A549 (cell line): Measurements from ENCODE around the gene RBBP8. TPM values are rescaled to one million over a fixed set of nuclear protein-coding genes. Genes with fewer than 3 reads are reported as not detected.

Source experiments
- ATAC-seq, 2 experiments: fragments of 200-7000 bp in 1 of 2; fragments of >200 bp in 1 of 2; cut with Nextera tagmentation in 1 of 2; cut with Tn5 transposase in 1 of 2; 3 replicates each; pipeline versions ENCODE4 v1.8.0 to v1.9.1; 2018 to 2020; ENCODE audit warnings: mild to moderate bottlenecking in 1 of 2, moderate library complexity in 1 of 2
- CTCF ChIA-PET: fragments of 300-600 bp; sonication (Branson Sonifier 250); formaldehyde crosslinking; extraction: SDS; loops from one replicate; lab custom pipeline; 2021; ENCODE audit warnings: antibody characterized with exemption, inconsistent platforms; lab: Yijun Ruan, JAX
- POLR2A ChIA-PET: fragments of 350-600 bp; formaldehyde crosslinking; extraction: SDS; loops from one replicate; lab custom pipeline; 2021; ENCODE audit warnings: antibody characterized with exemption, inconsistent platforms; lab: Yijun Ruan, JAX
- DNase-seq, 2 experiments: peaks; one replicate each; pipeline versions ENCODE4 v3.0.0 to v3.0.0-alpha.2; 2011 to 2016; ENCODE audit warnings: low read depth in 1 of 2, low spot score in 1 of 2
- FAIRE-seq: peaks from 2 replicates; lab custom pipeline; 2011; peaks lifted over from hg19 to GRCh38; lab: Jason Lieb, UNC
- H3K27ac ChIP-seq, 2 experiments: fragments of >200 bp; sonication (Bioruptor Twin); formaldehyde crosslinking; 3 replicates each; pipeline ENCODE4 v1.5.1; 2016 to 2017
- H3K4me1 ChIP-seq: fragments of >200 bp; sonication (Bioruptor Twin); formaldehyde crosslinking; 3 replicates; pipeline ENCODE4 v1.6.1; 2016
- H3K4me2 ChIP-seq: fragments of >200 bp; sonication (Bioruptor Twin); formaldehyde crosslinking; 3 replicates; pipeline ENCODE4 v1.6.1; 2016
- H3K4me3 ChIP-seq: fragments of >200 bp; sonication (Bioruptor Twin); formaldehyde crosslinking; 3 replicates; pipeline ENCODE4 v1.5.1; 2016
- H3K9me3 ChIP-seq: fragments of >200 bp; sonication (Bioruptor Twin); formaldehyde crosslinking; 3 replicates; pipeline ENCODE4 v1.6.1; 2016
- CBX2 ChIP-seq: fragments of 200-600 bp; sonication (generic); IDR thresholded peaks from 2 replicates; pipeline ENCODE4 v1.6.1; 2016; ENCODE audit warnings: low read depth, mild to moderate bottlenecking, borderline replicate concordance
- CBX8 ChIP-seq: fragments of 200-600 bp; sonication (generic); IDR thresholded peaks from 2 replicates; pipeline ENCODE4 v1.6.1; 2016
- CEBPB ChIP-seq, 2 experiments: fragments of >200 bp in 1 of 2; sonication (Bioruptor Twin) in 1 of 2; formaldehyde crosslinking in 1 of 2; IDR thresholded peaks; 2 replicates each; pipeline ENCODE4 v1.6.1; 2012 to 2016
- E2F6 ChIP-seq: IDR thresholded peaks from 2 replicates; pipeline ENCODE4 v1.6.1; 2012; ENCODE audit warnings: low read depth, borderline replicate concordance
- ELK1 ChIP-seq: fragments of 150-350 bp; IDR thresholded peaks from 2 replicates; pipeline ENCODE4 v1.6.1; 2014; ENCODE audit warnings: low read depth, mild to moderate bottlenecking, low read length
- FOXS1 ChIP-seq: fragments of 250-450 bp; sonication (Bioruptor Pico); IDR thresholded peaks from 2 replicates; pipeline ENCODE4 v1.5.0; 2020; ENCODE audit warnings: mild to moderate bottlenecking, moderate library complexity
- HDAC2 ChIP-seq: fragments of 200-600 bp; sonication (generic); IDR thresholded peaks from 2 replicates; pipeline ENCODE4 v1.6.1; 2016
- HES2 ChIP-seq: fragments of >200 bp; sonication (Bioruptor Twin); formaldehyde crosslinking; IDR thresholded peaks from 2 replicates; pipeline ENCODE4 v1.6.1; 2016
- HEYL ChIP-seq: fragments of 250-450 bp; sonication (Bioruptor Pico); IDR thresholded peaks from 2 replicates; pipeline ENCODE4 v1.8.0; 2021; ENCODE audit warnings: mild to moderate bottlenecking, moderate library complexity
- HMGXB4 ChIP-seq: fragments of 250-450 bp; sonication (Bioruptor Pico); IDR thresholded peaks from 2 replicates; pipeline ENCODE4 v1.5.0; 2021; ENCODE audit warnings: mild to moderate bottlenecking, moderate library complexity, borderline replicate concordance
- HOXA7 ChIP-seq: fragments of 250-450 bp; sonication (Bioruptor Pico); IDR thresholded peaks from 2 replicates; pipeline ENCODE4 v1.5.0; 2020; ENCODE audit warnings: mild to moderate bottlenecking, moderate library complexity
- MAFK ChIP-seq: fragments of 450-650 bp; IDR thresholded peaks from 2 replicates; pipeline ENCODE4 v1.6.1; 2014; ENCODE audit not compliant: partially characterized antibody
- MAX ChIP-seq: IDR thresholded peaks from 2 replicates; pipeline ENCODE4 v1.6.1; 2012
- MYC ChIP-seq: IDR thresholded peaks from 2 replicates; pipeline ENCODE4 v1.6.1; 2012; ENCODE audit warnings: mild to moderate bottlenecking, inconsistent platforms, low read length, improper control_type of control experiment, borderline replicate concordance
- NPAS2 ChIP-seq: fragments of 250-450 bp; sonication (Bioruptor Pico); IDR thresholded peaks from 2 replicates; pipeline ENCODE4 v1.8.0; 2022; ENCODE audit warnings: mild to moderate bottlenecking, moderate library complexity, borderline replicate concordance
- RARB ChIP-seq: fragments of 250-450 bp; sonication (Bioruptor Pico); IDR thresholded peaks from 2 replicates; pipeline ENCODE4 v1.8.0; 2021; ENCODE audit warnings: mild to moderate bottlenecking, moderate library complexity
- RCOR1 ChIP-seq: fragments of 150-350 bp; IDR thresholded peaks from 2 replicates; pipeline ENCODE4 v1.6.1; 2014; ENCODE audit warnings: antibody characterized with exemption, low read length, low read depth
- RFX5 ChIP-seq: fragments of 450-650 bp; IDR thresholded peaks from 2 replicates; pipeline ENCODE4 v1.7.1; 2014; ENCODE audit warnings: antibody characterized with exemption, mild to moderate bottlenecking, moderate library complexity
- TP53 ChIP-seq: fragments of 250-450 bp; sonication (Bioruptor Pico); IDR thresholded peaks from 2 replicates; pipeline ENCODE4 v1.5.0; 2021; ENCODE audit warnings: mild to moderate bottlenecking, moderate library complexity
- USF2 ChIP-seq: fragments of 450-650 bp; IDR thresholded peaks from 2 replicates; pipeline ENCODE4 v1.6.1; 2014; ENCODE audit warnings: antibody characterized with exemption
- ZFP36 ChIP-seq: fragments of 450-650 bp; IDR thresholded peaks from 2 replicates; pipeline ENCODE4 v1.6.1; 2014; ENCODE audit warnings: borderline replicate concordance; ENCODE audit not compliant: partially characterized antibody
- ZNF302 ChIP-seq: fragments of 250-450 bp; sonication (Bioruptor Pico); IDR thresholded peaks from 2 replicates; pipeline ENCODE4 v1.9.0; 2021; ENCODE audit warnings: inconsistent platforms, mild to moderate bottlenecking, moderate library complexity
- WGBS: methylation state at CpG from one replicate; pipeline ENCODE4 v1.1.6; 2017; ENCODE audit errors: missing lambda C conversion rate; 5-methylcytosine and 5-hydroxymethylcytosine counted together
- polyA plus RNA-seq, 4 experiments: library from polyadenylated mRNA; depleted of rRNA in 3 of 4; stranded (reverse); fragments of >200 nt; fragmentation: RNase III in 1 of 4; extraction: RNeasy Plus Mini Kit Qiagen cat#74134 plus additional on column Dnase treatment in 1 of 4; gene quantifications; 2 replicates in 3 of 4; 3 replicates in 1 of 4; pipeline ENCODE4 v1.2.3, GENCODE V29; 2011 to 2017

RBBP8 gene
- polyA plus RNA-seq, 2 of the 4 experiments (the other 2 are of a cell fraction), result 26.8 to 65.4 TPM

GRCh38 chr18:23058746-23059415 is 125.8 kb downstream of the RBBP8 start:
- Histone ChIP-seq H3K4me2 (no peak overlapping the region), H3K9me3 (no peaks in the 10 kb centered on the region), H3K4me3 (no peak overlapping the region), H3K4me1 (no peaks in the 10 kb centered on the region), H3K27ac (no peak overlapping the region)
- DNase-seq, result no peak
- ATAC-seq, result no peak
- 68% methylated on average over 7 of the region's 7 CpGs for WGBS
- no peak for FAIRE-seq
- POLR2A ChIA-PET, result no interaction called here
- TF ChIP-seq HES2 (no peak), ZFP36 (no peak), RFX5 (no peak), USF2 (no peak), RARB (CRISPR knock-in tag) (no peak), HMGXB4 (no peak), CEBPB (IDR thresholded peaks at IDR 0.05) (no peak), CBX8 (no peak), E2F6 (no peak), FOXS1 (CRISPR knock-in tag) (no peak), TP53 (CRISPR knock-in tag) (no peak), MAX (no peak), CBX2 (no peak), RCOR1 (no peak)
- TF ChIP-seq, all 56 proteins: peak for 0
- CTCF ChIA-PET, result interaction anchor here (1.2 kb wide), 1 partner anchor 19 kb away, joined by 5 read pairs; no protein-coding TSS in a partner anchor

GRCh38 chr18:23059541-23060465 is 126.7 kb downstream of the RBBP8 start:
- TF ChIP-seq HMGXB4, result no peak
- TF ChIP-seq, all 56 proteins: peak for 0
- no peak for ATAC-seq
- H3K27ac ChIP-seq, result no peak overlapping the region
- no peak for FAIRE-seq
- ChIA-PET POLR2A (no interaction called here), CTCF (no interaction called here)
- no peak for DNase-seq
- H3K4me3 ChIP-seq, result no peak overlapping the region
- 73% methylated on average over 9 of the region's 9 CpGs for WGBS
- no peak overlapping the region for H3K4me2 ChIP-seq
- no peaks in the 10 kb centered on the region for H3K4me1 ChIP-seq
- H3K9me3 ChIP-seq, result no peaks in the 10 kb centered on the region

- ATAC-seq (no peak), DNase-seq (no peak), FAIRE-seq (no peak)
- Histone ChIP-seq H3K27ac (no peak overlapping the region), H3K4me1 (0 out of 3 replicates have a peak, but pooled peaks cover under 1% of the 10 kb centered on the region), H3K9me3 (no peaks in the 10 kb centered on the region), H3K4me3 (no peak overlapping the region), H3K4me2 (no peak overlapping the region)
- ChIA-PET CTCF (no interaction called here), POLR2A (no interaction called here)
- 41% methylated on average over 1 of the region's 1 CpG for WGBS
- TF ChIP-seq MYC, result no peak
- TF ChIP-seq HMGXB4, result no peak
- no peak for TF ChIP-seq ZFP36
- no peak for TF ChIP-seq HEYL (CRISPR knock-in tag)
- TF ChIP-seq ZNF302 (CRISPR knock-in tag), result no peak
- TF ChIP-seq MAFK, result no peak
- no peak for TF ChIP-seq NPAS2 (CRISPR knock-in tag)
- TF ChIP-seq HOXA7, result no peak
- no peak for TF ChIP-seq ELK1
- TF ChIP-seq HDAC2, result no peak
- no peak for TF ChIP-seq CBX8
Observed at GRCh38 chr18:23062011-23062410, 128.9 kb downstream of the RBBP8 start.
